Measurements from ENCODE around the gene CASP5. TPM values are rescaled to one million over a fixed set of nuclear protein-coding genes. Genes with fewer than 3 reads are reported as not detected.

Gene CASP5
- total and polyA plus RNA-seq, 8 donors: 0.13 to 3.3 (median 0.28) TPM; not detected in 2

- intact Hi-C loops (cut with DNase I): no loop called here
- ATAC-seq: no peak
- H3K4me3 ChIP-seq: no peak overlapping the region
- peaks cover 0 to 35% of the 10 kb centered on the region in 2 donors for H3K36me3 ChIP-seq
- peaks cover 0 to 7% of the 10 kb centered on the region in 2 donors for H3K9me3 ChIP-seq
- no peak for TF ChIP-seq CTCF (IDR thresholded peaks at IDR 0.05)
- H3K27ac ChIP-seq: no peak overlapping the region
- DNase-seq: no peak
- peaks cover 13 to 57% of the 10 kb centered on the region in 2 donors for H3K4me1 ChIP-seq
- H3K27me3 ChIP-seq: no peaks in the 10 kb centered on the region
Measured at GRCh38 chr11:104964247-104964646, 58.7 kb downstream of the CASP5 start.

- H3K36me3 ChIP-seq: peaks cover 0 to 35% of the 10 kb centered on the region in 2 donors
- ATAC-seq: no peak
- H3K27ac ChIP-seq: no peak overlapping the region
- DNase-seq: no peak
- H3K27me3 ChIP-seq: no peaks in the 10 kb centered on the region
- TF ChIP-seq CTCF (IDR thresholded peaks at IDR 0.05): no peak
- H3K4me1 ChIP-seq: peaks cover 13 to 65% of the 10 kb centered on the region in 2 donors
- no peak overlapping the region for H3K4me3 ChIP-seq
- H3K9me3 ChIP-seq: peaks cover 0 to 7% of the 10 kb centered on the region in 2 donors
- intact Hi-C loops (cut with DNase I): no loop called here
Measured at GRCh38 chr11:104962852-104963251, 60.1 kb downstream of the CASP5 start.

GRCh38 chr11:104957280-104957679 is 65.7 kb downstream of the CASP5 start:
- H3K27ac ChIP-seq: no peak overlapping the region
- no peaks in the 10 kb centered on the region for H3K9me3 ChIP-seq
- ATAC-seq: peak; percentile 45
- H3K36me3 ChIP-seq: peaks cover 0 to 44% of the 10 kb centered on the region in 2 donors
- H3K27me3 ChIP-seq: no peaks in the 10 kb centered on the region
- TF ChIP-seq CTCF (IDR thresholded peaks at IDR 0.05): no peak
- DNase-seq: no peak
- intact Hi-C loops (cut with DNase I): no loop called here
- peaks cover 2 to 47% of the 10 kb centered on the region in 2 donors for H3K4me1 ChIP-seq
- no peak overlapping the region for H3K4me3 ChIP-seq

GRCh38 chr11:104956528-104956927 is 66.4 kb downstream of the CASP5 start:
- no peak overlapping the region for H3K27ac ChIP-seq

GRCh38 chr11:104946907-104947306 is 76.1 kb downstream of the CASP5 start:
- Histone ChIP-seq H3K27ac (no peak overlapping the region), H3K9me3 (no peaks in the 10 kb centered on the region), H3K36me3 (peaks cover 0 to 99% of the 10 kb centered on the region in 2 donors), H3K4me1 (peaks cover 0 to 13% of the 10 kb centered on the region in 2 donors), H3K27me3 (no peaks in the 10 kb centered on the region), H3K4me3 (no peak overlapping the region)
- intact Hi-C loops (cut with DNase I): no loop called here
- peak; percentile 45 to 49 for TF ChIP-seq CTCF (IDR thresholded peaks at IDR 0.05)
- peak; percentile 75 for ATAC-seq
- no peak for DNase-seq

More at GRCh38 chr11:104956528-104956927, 66.4 kb downstream of the CASP5 start:
- DNase-seq (no peak), ATAC-seq (peak; percentile 87)
- peaks cover 2 to 40% of the 10 kb centered on the region in 2 donors for H3K4me1 ChIP-seq
- H3K4me3 ChIP-seq: no peak overlapping the region
- H3K36me3 ChIP-seq: peaks cover 0 to 44% of the 10 kb centered on the region in 2 donors
- no peaks in the 10 kb centered on the region for H3K9me3 ChIP-seq
- intact Hi-C loops (cut with DNase I): no loop called here
- no peaks in the 10 kb centered on the region for H3K27me3 ChIP-seq
- no peak for TF ChIP-seq CTCF (IDR thresholded peaks at IDR 0.05)

Other genes starting within 250 kb of the CASP5 start
- 1 to 10 TPM in 1 of 2 donors, under 1 TPM in 1; 0.61 to 1.2 TPM for gene CASP12, start 124.7 kb downstream of the CASP5 start, total RNA-seq
- gene CASP12, start 124.7 kb downstream of the CASP5 start, polyA plus RNA-seq (ENCODE audit: insufficient read length in 6 of 6): 1 to 10 TPM in 3 of 6 donors, under 1 TPM in 3; 0.72 to 1.2 (median 0.97) TPM
- gene CASP4, start 54.6 kb downstream of the CASP5 start, total RNA-seq: 100 to 1,000 TPM in 1 of 2 donors, 10 to 100 TPM in 1; 91.8 to 103 TPM
- gene CASP4, start 54.6 kb downstream of the CASP5 start, polyA plus RNA-seq (ENCODE audit: insufficient read length in 6 of 6): 10 to 100 TPM; 62.6 to 97.4 (median 82.5) TPM
- gene CASP1, start 12.0 kb upstream of the CASP5 start, total RNA-seq: 10 to 100 TPM; 56.8 to 84.0 TPM
- 10 to 100 TPM; 21.2 to 32.4 (median 26.1) TPM for gene CASP1, start 12.0 kb upstream of the CASP5 start, polyA plus RNA-seq (ENCODE audit: insufficient read length in 6 of 6)
- gene CARD16, start 22.2 kb upstream of the CASP5 start, total RNA-seq: 10 to 100 TPM; 55.9 to 56.3 TPM
- gene CARD16, start 22.2 kb upstream of the CASP5 start, polyA plus RNA-seq (ENCODE audit: insufficient read length in 6 of 6): 10 to 100 TPM; 17.7 to 26.6 (median 22.3) TPM
- gene CARD18, start 116.6 kb upstream of the CASP5 start, total RNA-seq: not detected
- not detected for gene CARD18, start 116.6 kb upstream of the CASP5 start, polyA plus RNA-seq (ENCODE audit: insufficient read length in 6 of 6)

Data from left lung (tissue), 10 donors.